Measurements from ENCODE around the gene MPZL1.

- peak in 1 of 4 experiments; percentile 6 for TF ChIP-seq CTCF (IDR thresholded peaks at IDR 0.05)
- TF ChIP-seq POLR2A (IDR thresholded peaks at IDR 0.05), result peak; percentile 25 to 45
Observed at GRCh38 chr1:167819849-167820683, 98.3 kb downstream of the MPZL1 start.

Data from uterus (tissue), 2 donors.